GM12864 (cell line): ENCODE measurements around the gene CWH43.

Experiments
- DNase-seq: peaks from one replicate; pipeline ENCODE4 v3.0.0-alpha.2; 2011; ENCODE audit warnings: low read depth
- H3K4me3 ChIP-seq: 2 replicates; pipeline ENCODE4 v1.5.1; 2011; ENCODE audit warnings: mild to moderate bottlenecking, low read depth, low read length, control low read depth
- CTCF ChIP-seq: IDR thresholded peaks from 2 replicates; pipeline ENCODE4 v1.5.1; 2011; ENCODE audit warnings: low read depth, mild to moderate bottlenecking, moderate library complexity, low read length, control low read depth, inconsistent platforms; ENCODE audit errors: missing control alignments

Gene CWH43

GRCh38 chr4:48985976-48986653 lies at the start of gene CWH43:
Gene CWH43, plus strand, starts transcription at chr4:48986275. Its CDS starts 155 bp downstream, at chr4:48986430.
- no peak for DNase-seq
- no peak within 1 kb of the TSS for H3K4me3 ChIP-seq
- TF ChIP-seq CTCF: no peak

DNA sequence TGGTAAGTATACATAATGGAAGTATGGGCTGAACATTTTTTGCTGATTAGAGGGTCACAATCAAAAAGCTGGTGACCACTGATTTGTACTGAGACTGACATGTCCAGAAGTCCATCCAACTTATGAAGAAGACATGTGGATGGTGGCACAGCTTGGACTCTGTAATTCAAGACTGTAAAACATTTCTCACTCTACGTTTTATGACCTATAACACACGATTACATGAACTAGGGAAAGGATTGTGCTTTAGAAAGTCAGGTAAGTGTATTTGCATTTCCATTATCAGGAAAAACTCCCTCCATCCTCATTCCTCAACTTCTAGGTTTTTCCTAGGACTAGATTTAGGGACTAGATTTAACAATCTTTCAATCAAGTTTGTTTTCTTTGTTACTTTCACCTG lies 49.0 kb upstream of the CWH43 start:
- H3K4me3 ChIP-seq: no peak overlapping the region
- TF ChIP-seq CTCF: no peak
- DNase-seq: no peak

DNA sequence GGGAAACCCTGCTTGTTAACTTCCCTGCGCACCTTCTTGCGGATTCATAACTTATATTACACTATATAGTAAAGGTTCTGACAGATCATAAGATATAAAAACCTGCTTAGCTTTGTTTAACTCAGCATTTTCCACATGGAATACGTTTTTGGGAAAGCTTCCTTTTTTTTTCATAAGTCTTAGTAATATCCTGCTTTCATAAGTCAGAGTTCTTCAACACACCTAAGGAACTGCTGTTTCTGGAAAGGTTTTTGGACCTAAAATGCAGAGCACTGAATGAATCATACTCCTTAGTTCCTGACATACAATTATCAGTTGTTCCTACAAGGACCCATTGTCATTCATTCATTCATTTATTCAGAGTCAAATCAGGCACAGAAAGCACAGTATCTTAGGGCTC lies 47.2 kb upstream of the CWH43 start:
- DNase-seq: no peak
- no peak for TF ChIP-seq CTCF
- H3K4me3 ChIP-seq: no peak overlapping the region

- no peak overlapping the region for H3K4me3 ChIP-seq
- no peak for TF ChIP-seq CTCF
- no peak for DNase-seq
Measured at GRCh38 chr4:48939785-48940184, 46.3 kb upstream of the CWH43 start.

- TF ChIP-seq CTCF: peak; percentile 15
- no peak overlapping the region for H3K4me3 ChIP-seq
- DNase-seq: no peak
Measured at GRCh38 chr4:48943387-48943786, 42.7 kb upstream of the CWH43 start.

DNA sequence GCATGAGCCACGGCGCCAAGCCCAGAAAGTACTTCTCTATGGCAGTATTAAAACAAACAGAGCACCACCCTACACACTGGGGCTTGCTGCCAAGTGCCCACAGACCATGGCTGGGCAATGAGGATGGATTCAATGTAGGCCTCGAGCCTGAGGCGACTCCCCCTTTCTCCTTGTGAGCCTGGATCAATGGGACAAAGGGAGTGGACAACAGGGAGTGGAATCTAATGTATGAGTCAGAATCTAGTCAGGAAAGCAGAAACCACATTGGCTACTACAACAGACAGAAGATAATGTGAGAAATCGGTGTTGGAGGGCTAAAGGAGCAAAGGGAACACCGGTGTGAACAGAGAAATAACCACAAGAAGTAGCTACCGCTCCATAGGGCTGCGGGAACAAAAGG lies 41.8 kb upstream of the CWH43 start:
- no peak for TF ChIP-seq CTCF
- no peak overlapping the region for H3K4me3 ChIP-seq
- DNase-seq: no peak

GRCh38 chr4:48944756-48945241 lies 41.3 kb upstream of the CWH43 start:
- H3K4me3 ChIP-seq: no peak overlapping the region
- peak; percentile 10 for DNase-seq
- peak; percentile 65 for TF ChIP-seq CTCF
